OCI-LY7 (cell line): Measurements from ENCODE around the gene APOBEC4. TPM values are rescaled to one million over a fixed set of nuclear protein-coding genes. Genes with fewer than 3 reads are reported as not detected.

Experiments used
- BruUV-seq: library from RNA; stranded (reverse); fragments of 400-500 nt; replicated peaks from 2 replicates; lab custom pipeline; 2021; lab: Mats Ljungman, UMichigan
- CTCF ChIA-PET: fragments of 300-600 bp; sonication (Branson Sonifier 250); formaldehyde crosslinking; loops from one replicate; lab custom pipeline; 2022; ENCODE audit warnings: antibody characterized with exemption; ENCODE audit not compliant: unreplicated experiment; lab: Charles Lee
- POLR2A ChIA-PET: fragments of 300-600 bp; sonication (Branson Sonifier 250); formaldehyde crosslinking; loops from one replicate; lab custom pipeline; 2022; ENCODE audit warnings: antibody characterized with exemption; lab: Charles Lee
- DNase-seq: peaks from one replicate; pipeline ENCODE4 v3.0.0-alpha.2; 2015; ENCODE audit warnings: low spot score
- H2AFZ ChIP-seq: fragments of 200-600 bp; sonication (generic), shearing (Covaris generic); 2 replicates; pipeline ENCODE4 v1.6.1; 2014; ENCODE audit warnings: mild to moderate bottlenecking, antibody characterized with exemption, low read length, moderate library complexity
- H3K27ac ChIP-seq: fragments of 200-600 bp; sonication (generic); 2 replicates; pipeline ENCODE4 v1.5.1; 2014; ENCODE audit warnings: mixed run types, low read depth, mild to moderate bottlenecking, moderate library complexity, low read length, inconsistent platforms; ENCODE audit not compliant: poor library complexity, severe bottlenecking
- H3K36me3 ChIP-seq: fragments of 200-600 bp; sonication (generic); 2 replicates; pipeline ENCODE4 v1.6.1; 2014; ENCODE audit warnings: mild to moderate bottlenecking, antibody characterized with exemption, low read length, moderate library complexity, mixed read lengths; ENCODE audit not compliant: insufficient read depth
- H3K4me1 ChIP-seq: fragments of 200-600 bp; sonication (generic); 2 replicates; pipeline ENCODE4 v1.5.1; 2014; ENCODE audit warnings: mild to moderate bottlenecking, low read length; ENCODE audit not compliant: insufficient read depth, poor library complexity, severe bottlenecking
- H3K4me2 ChIP-seq: fragments of 200-600 bp; sonication (generic); 2 replicates; pipeline ENCODE4 v1.6.1; 2014; ENCODE audit warnings: mild to moderate bottlenecking, low read length
- H3K4me3 ChIP-seq: fragments of 200-600 bp; sonication (generic); 2 replicates; pipeline ENCODE4 v1.5.1; 2014; ENCODE audit warnings: mild to moderate bottlenecking, low read depth, low read length; ENCODE audit not compliant: poor library complexity, severe bottlenecking
- H3K79me2 ChIP-seq: fragments of 200-600 bp; sonication (generic); 2 replicates; pipeline ENCODE4 v1.6.1; 2016; ENCODE audit warnings: low read depth, mild to moderate bottlenecking, low read length, moderate library complexity, mixed read lengths; ENCODE audit not compliant: insufficient read depth
- H3K9me2 ChIP-seq: fragments of 200-600 bp; sonication (generic); 2 replicates; pipeline ENCODE4 v1.6.1; 2016; ENCODE audit warnings: mild to moderate bottlenecking, low read length, mixed read lengths; ENCODE audit not compliant: insufficient read depth
- H3K9me3 ChIP-seq: fragments of 200-600 bp; sonication (generic); 2 replicates; pipeline ENCODE4 v1.6.1; 2014; ENCODE audit warnings: mild to moderate bottlenecking, mixed run types, low read length, mixed read lengths
- H4K20me1 ChIP-seq: fragments of 200-600 bp; sonication (generic); 2 replicates; pipeline ENCODE4 v1.6.1; 2014; ENCODE audit warnings: mild to moderate bottlenecking, antibody characterized with exemption, low read length, moderate library complexity, mixed read lengths; ENCODE audit not compliant: insufficient read depth
- EZH2phosphoT487 ChIP-seq: fragments of 200-600 bp; sonication (generic); IDR thresholded peaks from 2 replicates; pipeline ENCODE4 v1.6.1; 2018; ENCODE audit warnings: low read depth, borderline replicate concordance, mild to moderate bottlenecking, mixed run types, antibody characterized with exemption, low read length, moderate library complexity, mixed read lengths
- intact Hi-C: fragments of 100-400 bp; cut with micrococcal nuclease; formaldehyde crosslinking; loops from one replicate; pipeline ENCODE4 v1.10.0; 2022; ENCODE audit not compliant: unreplicated experiment
- total RNA-seq, 2 experiments: library from RNA; depleted of rRNA in 1 of 2; stranded (reverse); fragments of >200 nt in 1 of 2; shearing (Covaris generic) in 1 of 2; gene quantifications; 2 replicates each; pipeline ENCODE4 v1.2.3, GENCODE V29; 2014 to 2022
- TF ChIP-seq, protein P1 (sequence below): fragments of 200-600 bp; sonication (generic); conservative IDR thresholded peaks from 2 replicates; pipeline ENCODE4 v1.5.1; 2014; ENCODE audit warnings: mild to moderate bottlenecking, antibody characterized with exemption, low read length, moderate library complexity, mixed read lengths

The APOBEC4 gene
- total RNA-seq, 2 experiments from 2014 or later: not detected

- intact Hi-C loops: no loop called here
- Histone ChIP-seq H3K9me3 (no peaks in the 10 kb centered on the region), H4K20me1 (no peaks in the 10 kb centered on the region), H3K27ac (no peak overlapping the region), H3K79me2 (no peaks in the 10 kb centered on the region), H3K4me1 (no peaks in the 10 kb centered on the region), H2AFZ (no peak overlapping the region), H3K9me2 (no peaks in the 10 kb centered on the region), H3K36me3 (no peaks in the 10 kb centered on the region), H3K4me3 (no peak overlapping the region), H3K4me2 (no peak overlapping the region)
- no peak for TF ChIP-seq EZH2phosphoT487
- ChIA-PET CTCF (no interaction called here), POLR2A (interaction anchor here (0.7 kb wide), 1 partner anchor 1336 kb away, joined by 3 read pairs; no protein-coding TSS in a partner anchor)
- no TSS peak for BruUV-seq
- DNase-seq: no peak
Observed at GRCh38 chr1:183699616-183700160, 46.6 kb upstream of the APOBEC4 start.

DNA sequence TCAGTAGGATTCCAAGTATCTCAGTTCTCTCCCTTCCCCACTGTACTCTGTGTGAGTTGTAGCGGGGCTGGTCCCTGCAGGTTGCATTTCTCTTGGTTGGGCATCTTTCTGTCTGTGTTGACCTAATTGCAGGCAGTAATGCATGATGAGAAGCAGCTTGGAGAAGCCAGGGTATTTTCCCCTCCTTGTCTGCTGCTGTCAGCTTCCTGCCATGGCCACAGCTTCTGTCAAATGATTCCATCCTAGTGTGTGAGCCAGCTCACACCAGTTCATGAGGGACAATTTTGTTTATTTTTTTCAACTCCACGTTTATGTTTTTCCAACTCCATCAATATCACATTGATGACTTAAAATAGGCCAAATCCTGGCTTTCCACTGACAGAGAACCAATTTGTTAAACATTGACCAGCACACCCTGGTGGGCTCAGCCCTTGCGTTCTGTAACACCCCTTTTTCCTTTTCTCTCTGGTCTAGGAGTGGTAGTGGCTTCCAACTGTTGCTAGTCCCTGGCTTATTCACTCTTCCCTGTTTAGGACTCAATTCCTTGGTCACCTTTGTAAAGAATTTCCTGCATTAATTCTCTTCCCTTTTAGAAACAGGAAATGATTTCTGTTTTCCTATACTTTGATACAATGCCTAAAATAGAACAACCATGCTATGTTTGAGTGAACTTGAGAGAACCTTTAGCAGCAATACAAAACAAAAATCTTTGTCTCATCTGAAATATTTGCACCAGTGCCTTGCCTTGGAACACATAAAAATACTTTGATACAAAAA lies 44.9 kb upstream of the APOBEC4 start:
- no peak for TF ChIP-seq EZH2phosphoT487
- TF ChIP-seq, protein P1, sequence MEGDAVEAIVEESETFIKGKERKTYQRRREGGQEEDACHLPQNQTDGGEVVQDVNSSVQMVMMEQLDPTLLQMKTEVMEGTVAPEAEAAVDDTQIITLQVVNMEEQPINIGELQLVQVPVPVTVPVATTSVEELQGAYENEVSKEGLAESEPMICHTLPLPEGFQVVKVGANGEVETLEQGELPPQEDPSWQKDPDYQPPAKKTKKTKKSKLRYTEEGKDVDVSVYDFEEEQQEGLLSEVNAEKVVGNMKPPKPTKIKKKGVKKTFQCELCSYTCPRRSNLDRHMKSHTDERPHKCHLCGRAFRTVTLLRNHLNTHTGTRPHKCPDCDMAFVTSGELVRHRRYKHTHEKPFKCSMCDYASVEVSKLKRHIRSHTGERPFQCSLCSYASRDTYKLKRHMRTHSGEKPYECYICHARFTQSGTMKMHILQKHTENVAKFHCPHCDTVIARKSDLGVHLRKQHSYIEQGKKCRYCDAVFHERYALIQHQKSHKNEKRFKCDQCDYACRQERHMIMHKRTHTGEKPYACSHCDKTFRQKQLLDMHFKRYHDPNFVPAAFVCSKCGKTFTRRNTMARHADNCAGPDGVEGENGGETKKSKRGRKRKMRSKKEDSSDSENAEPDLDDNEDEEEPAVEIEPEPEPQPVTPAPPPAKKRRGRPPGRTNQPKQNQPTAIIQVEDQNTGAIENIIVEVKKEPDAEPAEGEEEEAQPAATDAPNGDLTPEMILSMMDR: no peak
- no peaks in the 10 kb centered on the region for H3K79me2 ChIP-seq
- no TSS peak for BruUV-seq
- CTCF ChIA-PET: no interaction called here
- no peak overlapping the region for H3K27ac ChIP-seq
- H4K20me1 ChIP-seq: no peaks in the 10 kb centered on the region
- POLR2A ChIA-PET: interaction anchor here (0.7 kb wide), 1 partner anchor 15 kb away, joined by 3 read pairs; no protein-coding TSS in a partner anchor
- no peak for DNase-seq
- no peaks in the 10 kb centered on the region for H3K4me1 ChIP-seq
- intact Hi-C loops: no loop called here
- H3K9me3 ChIP-seq: no peaks in the 10 kb centered on the region
- no peak overlapping the region for H2AFZ ChIP-seq
- no peaks in the 10 kb centered on the region for H3K36me3 ChIP-seq
- H3K9me2 ChIP-seq: no peaks in the 10 kb centered on the region
- H3K4me3 ChIP-seq: no peak overlapping the region
- no peak overlapping the region for H3K4me2 ChIP-seq

DNA sequence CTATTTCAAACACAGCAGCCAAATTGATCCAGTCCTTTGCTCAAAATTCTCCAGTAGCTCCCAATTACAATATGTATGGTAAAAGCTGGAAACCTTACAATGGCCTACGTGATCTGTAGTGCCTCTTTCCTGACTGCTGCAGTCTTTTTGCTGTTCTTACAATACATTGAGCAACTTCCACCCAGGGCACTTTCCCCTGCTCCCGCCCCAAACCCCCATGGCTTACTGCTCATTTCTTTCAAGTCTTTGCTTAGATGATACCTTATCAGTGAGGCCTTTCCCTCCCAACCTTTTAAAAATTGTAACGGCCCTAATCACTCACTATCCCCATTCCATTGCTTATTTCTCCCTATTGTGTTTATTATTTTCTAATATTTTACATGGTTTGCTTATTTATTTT lies 43.9 kb upstream of the APOBEC4 start:
- H3K27ac ChIP-seq: no peak overlapping the region
- intact Hi-C loops: no loop called here
- no peaks in the 10 kb centered on the region for H3K9me3 ChIP-seq
- no peaks in the 10 kb centered on the region for H3K4me1 ChIP-seq
- H3K36me3 ChIP-seq: no peaks in the 10 kb centered on the region
- no peak overlapping the region for H3K4me3 ChIP-seq
- H4K20me1 ChIP-seq: no peaks in the 10 kb centered on the region
- CTCF ChIA-PET: no interaction called here
- H3K4me2 ChIP-seq: no peak overlapping the region
- no TSS peak for BruUV-seq
- no peak for DNase-seq
- no peaks in the 10 kb centered on the region for H3K79me2 ChIP-seq
- H2AFZ ChIP-seq: no peak overlapping the region
- POLR2A ChIA-PET: interaction anchor here (0.7 kb wide), 1 partner anchor 167 kb away, joined by 4 read pairs; no protein-coding TSS in a partner anchor
- no peak for TF ChIP-seq EZH2phosphoT487
- TF ChIP-seq, protein P1: no peak
- no peaks in the 10 kb centered on the region for H3K9me2 ChIP-seq
